Panc1 (cell line): ENCODE results near the gene PHIP. TPM values are rescaled to one million over a fixed set of nuclear protein-coding genes. Genes with fewer than 3 reads are reported as not detected.

ENCODE experiments used
- ATAC-seq: fragments of 200-7000 bp; cut with Tn5 transposase; 2 replicates; pipeline ENCODE4 v1.9.1; 2020; ENCODE audit warnings: mild to moderate bottlenecking, moderate library complexity
- BruUV-seq: library from RNA; stranded (reverse); fragments of 400-500 nt; replicated peaks from 2 replicates; lab custom pipeline; 2021; lab: Mats Ljungman, UMichigan
- CTCF ChIA-PET: fragments of 300-600 bp; sonication (Branson Sonifier 250); formaldehyde crosslinking; loops from one replicate; lab custom pipeline; 2022; ENCODE audit warnings: antibody characterized with exemption; lab: Charles Lee
- POLR2A ChIA-PET: fragments of 300-600 bp; sonication (Branson Sonifier 250); formaldehyde crosslinking; loops from one replicate; lab custom pipeline; 2022; ENCODE audit warnings: antibody characterized with exemption; lab: Charles Lee
- DNase-seq: peaks from one replicate; pipeline ENCODE4 v3.0.0-alpha.2; 2010; ENCODE audit warnings: low read depth, low spot score
- H3K27ac ChIP-seq: 2 replicates; pipeline ENCODE4 v1.5.1; 2011; ENCODE audit warnings: mild to moderate bottlenecking, low read length, inconsistent platforms
- H3K27me3 ChIP-seq: fragments of 200-500 bp; sonication (Bioruptor generic); 2 replicates; pipeline ENCODE4 v1.6.0; 2014; ENCODE audit warnings: low read length, inconsistent platforms; ENCODE audit not compliant: control insufficient read depth, insufficient read depth
- H3K36me3 ChIP-seq: fragments of 200-500 bp; sonication (Bioruptor generic); 2 replicates; pipeline ENCODE4 v1.5.1; 2014; ENCODE audit warnings: inconsistent platforms, mild to moderate bottlenecking, low read length, moderate library complexity; ENCODE audit not compliant: control insufficient read depth, insufficient read depth
- H3K4me1 ChIP-seq: 2 replicates; pipeline ENCODE4 v1.5.1; 2011; ENCODE audit warnings: inconsistent platforms, mild to moderate bottlenecking, low read length, moderate library complexity; ENCODE audit not compliant: control insufficient read depth, insufficient read depth
- H3K4me3 ChIP-seq, 2 experiments: 2 replicates each; pipeline ENCODE4 v1.5.1; 2011 to 2012; ENCODE audit warnings: low read depth in 2 of 2, low read length in 2 of 2, mild to moderate bottlenecking in 2 of 2, inconsistent platforms in 1 of 2, moderate library complexity in 1 of 2
- H3K9me3 ChIP-seq: fragments of 200-500 bp; sonication (Bioruptor generic); 2 replicates; pipeline ENCODE4 v1.5.1; 2014; ENCODE audit warnings: low read depth, mild to moderate bottlenecking, inconsistent platforms, low read length, moderate library complexity; ENCODE audit not compliant: control insufficient read depth, insufficient read depth
- POLR2AphosphoS5 ChIP-seq: IDR thresholded peaks from 2 replicates; pipeline ENCODE4 v1.6.1; 2012; ENCODE audit warnings: mild to moderate bottlenecking, low read depth, low read length, moderate library complexity
- SIN3A ChIP-seq: IDR thresholded peaks from 2 replicates; pipeline ENCODE4 v1.6.1; 2012; ENCODE audit warnings: low read depth, mild to moderate bottlenecking, low read length, moderate library complexity, borderline replicate concordance; ENCODE audit not compliant: insufficient read depth
- TCF7L2 ChIP-seq: IDR thresholded peaks from 2 replicates; pipeline ENCODE4 v1.6.1; 2011; ENCODE audit warnings: mild to moderate bottlenecking, low read depth, low read length, inconsistent platforms
- in situ Hi-C: cut with HindIII; loops from 2 replicates; pipeline ENCODE4 v1.10.0; 2016; ENCODE audit warnings: low sequenced_read_pairs, low pct_unique_long_range_greater_than_20kb
- intact Hi-C: fragments of 100-400 bp; cut with micrococcal nuclease; formaldehyde crosslinking; loops from one replicate; pipeline ENCODE4 v1.10.0; 2022; ENCODE audit not compliant: unreplicated experiment
- total RNA-seq: library from RNA; stranded (reverse); gene quantifications from one replicate; pipeline ENCODE4 v1.2.1, GENCODE V29; 2021; ENCODE audit not compliant: unreplicated experiment
- TF ChIP-seq, protein P1 (sequence below), 2 experiments: IDR thresholded peaks; 2 replicates each; pipeline ENCODE4 v1.6.1; 2011 to 2012; ENCODE audit warnings: low read depth in 2 of 2, control low read depth in 1 of 2, low read length in 1 of 2, mild to moderate bottlenecking in 1 of 2, moderate library complexity in 1 of 2; ENCODE audit not compliant: insufficient read depth in 1 of 2
- TF ChIP-seq, protein P2 (sequence below): fragments of 450-650 bp; IDR thresholded peaks from 2 replicates; pipeline ENCODE4 v1.5.1; 2017; ENCODE audit warnings: mild to moderate bottlenecking

PHIP gene
- total RNA-seq, 1 experiment from 2014 or later: 28.0 TPM

DNA sequence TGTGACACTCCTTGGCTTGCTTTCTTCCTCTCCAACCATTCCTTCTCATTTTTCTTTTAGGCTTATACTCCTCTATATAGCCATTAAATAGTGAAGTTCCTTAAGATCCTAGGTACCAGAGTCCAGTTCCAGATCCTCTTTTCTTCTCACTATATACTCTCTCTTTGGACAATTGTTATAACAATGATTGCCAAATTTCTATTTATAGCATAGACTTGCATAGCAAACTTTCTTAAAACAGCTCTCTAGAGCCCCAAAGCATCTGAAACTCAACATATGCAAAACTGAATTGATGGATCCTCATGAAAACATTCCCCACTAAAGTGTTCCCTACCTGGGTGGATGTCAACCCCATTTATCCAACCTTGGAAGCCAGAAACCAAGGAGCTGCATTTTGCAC, 13.4 kb downstream of the PHIP start:
- Histone ChIP-seq H3K27me3 (no peaks in the 10 kb centered on the region), H3K4me3 (no peak overlapping the region), H3K27ac (no peak overlapping the region), H3K9me3 (no peaks in the 10 kb centered on the region), H3K36me3 (peaks cover 16% of the 10 kb centered on the region; the same call in 1 of the 2 replicates), H3K4me1 (no peaks in the 10 kb centered on the region; the same call in 1 of the 2 replicates)
- intact Hi-C loops: no loop called here
- in situ Hi-C loops: loop anchor here (25.0 kb wide), 1 partner anchor 173 kb away; the partner anchor contains the start of gene HMGN3
- no TSS peak for BruUV-seq
- TF ChIP-seq POLR2AphosphoS5 (no peak), TCF7L2 (no peak), SIN3A (no peak)
- TF ChIP-seq, protein P1, sequence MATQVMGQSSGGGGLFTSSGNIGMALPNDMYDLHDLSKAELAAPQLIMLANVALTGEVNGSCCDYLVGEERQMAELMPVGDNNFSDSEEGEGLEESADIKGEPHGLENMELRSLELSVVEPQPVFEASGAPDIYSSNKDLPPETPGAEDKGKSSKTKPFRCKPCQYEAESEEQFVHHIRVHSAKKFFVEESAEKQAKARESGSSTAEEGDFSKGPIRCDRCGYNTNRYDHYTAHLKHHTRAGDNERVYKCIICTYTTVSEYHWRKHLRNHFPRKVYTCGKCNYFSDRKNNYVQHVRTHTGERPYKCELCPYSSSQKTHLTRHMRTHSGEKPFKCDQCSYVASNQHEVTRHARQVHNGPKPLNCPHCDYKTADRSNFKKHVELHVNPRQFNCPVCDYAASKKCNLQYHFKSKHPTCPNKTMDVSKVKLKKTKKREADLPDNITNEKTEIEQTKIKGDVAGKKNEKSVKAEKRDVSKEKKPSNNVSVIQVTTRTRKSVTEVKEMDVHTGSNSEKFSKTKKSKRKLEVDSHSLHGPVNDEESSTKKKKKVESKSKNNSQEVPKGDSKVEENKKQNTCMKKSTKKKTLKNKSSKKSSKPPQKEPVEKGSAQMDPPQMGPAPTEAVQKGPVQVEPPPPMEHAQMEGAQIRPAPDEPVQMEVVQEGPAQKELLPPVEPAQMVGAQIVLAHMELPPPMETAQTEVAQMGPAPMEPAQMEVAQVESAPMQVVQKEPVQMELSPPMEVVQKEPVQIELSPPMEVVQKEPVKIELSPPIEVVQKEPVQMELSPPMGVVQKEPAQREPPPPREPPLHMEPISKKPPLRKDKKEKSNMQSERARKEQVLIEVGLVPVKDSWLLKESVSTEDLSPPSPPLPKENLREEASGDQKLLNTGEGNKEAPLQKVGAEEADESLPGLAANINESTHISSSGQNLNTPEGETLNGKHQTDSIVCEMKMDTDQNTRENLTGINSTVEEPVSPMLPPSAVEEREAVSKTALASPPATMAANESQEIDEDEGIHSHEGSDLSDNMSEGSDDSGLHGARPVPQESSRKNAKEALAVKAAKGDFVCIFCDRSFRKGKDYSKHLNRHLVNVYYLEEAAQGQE (IDR thresholded peaks at IDR 0.05; ENCODE audit: insufficient read depth in 1 of 2, low read depth in 2 of 2, low read length in 1 of 2): no peak
- TF ChIP-seq, protein P2, sequence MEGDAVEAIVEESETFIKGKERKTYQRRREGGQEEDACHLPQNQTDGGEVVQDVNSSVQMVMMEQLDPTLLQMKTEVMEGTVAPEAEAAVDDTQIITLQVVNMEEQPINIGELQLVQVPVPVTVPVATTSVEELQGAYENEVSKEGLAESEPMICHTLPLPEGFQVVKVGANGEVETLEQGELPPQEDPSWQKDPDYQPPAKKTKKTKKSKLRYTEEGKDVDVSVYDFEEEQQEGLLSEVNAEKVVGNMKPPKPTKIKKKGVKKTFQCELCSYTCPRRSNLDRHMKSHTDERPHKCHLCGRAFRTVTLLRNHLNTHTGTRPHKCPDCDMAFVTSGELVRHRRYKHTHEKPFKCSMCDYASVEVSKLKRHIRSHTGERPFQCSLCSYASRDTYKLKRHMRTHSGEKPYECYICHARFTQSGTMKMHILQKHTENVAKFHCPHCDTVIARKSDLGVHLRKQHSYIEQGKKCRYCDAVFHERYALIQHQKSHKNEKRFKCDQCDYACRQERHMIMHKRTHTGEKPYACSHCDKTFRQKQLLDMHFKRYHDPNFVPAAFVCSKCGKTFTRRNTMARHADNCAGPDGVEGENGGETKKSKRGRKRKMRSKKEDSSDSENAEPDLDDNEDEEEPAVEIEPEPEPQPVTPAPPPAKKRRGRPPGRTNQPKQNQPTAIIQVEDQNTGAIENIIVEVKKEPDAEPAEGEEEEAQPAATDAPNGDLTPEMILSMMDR: no peak
- ChIA-PET CTCF (no interaction called here), POLR2A (no interaction called here)
- DNase-seq (no peak), ATAC-seq (no peak)

DNA sequence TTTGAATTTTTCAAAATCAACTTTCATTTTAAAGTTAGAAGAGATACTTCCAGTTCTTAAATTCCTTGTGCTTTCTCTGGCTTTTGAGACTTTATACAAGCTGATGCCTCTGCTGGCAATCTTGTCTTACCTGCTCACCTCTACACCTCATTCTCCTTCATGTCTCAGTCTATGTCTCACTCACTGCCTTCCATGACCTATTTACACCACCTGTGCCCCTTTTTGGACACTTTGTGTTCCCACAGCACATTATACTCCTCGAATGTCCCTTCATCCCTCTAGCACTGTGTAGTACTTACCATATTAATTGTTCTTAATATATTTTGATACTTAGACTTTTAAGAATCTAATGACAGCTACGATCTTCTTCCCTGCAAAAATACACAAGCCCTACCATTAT, 15.3 kb downstream of the PHIP start:
- ChIA-PET POLR2A (no interaction called here), CTCF (no interaction called here)
- ATAC-seq: no peak
- H3K27me3 ChIP-seq: no peaks in the 10 kb centered on the region
- intact Hi-C loops: no loop called here
- no peak overlapping the region for H3K27ac ChIP-seq
- no peak for DNase-seq
- H3K9me3 ChIP-seq: no peaks in the 10 kb centered on the region
- H3K4me1 ChIP-seq: no peaks in the 10 kb centered on the region; the same call in 1 of the 2 replicates
- BruUV-seq: no TSS peak
- TF ChIP-seq, protein P1 (IDR thresholded peaks at IDR 0.05; ENCODE audit: insufficient read depth in 1 of 2, low read depth in 2 of 2, low read length in 1 of 2): no peak
- TF ChIP-seq SIN3A (no peak), TCF7L2 (no peak), POLR2AphosphoS5 (no peak)
- TF ChIP-seq, protein P2: no peak
- peaks cover 23% of the 10 kb centered on the region for H3K36me3 ChIP-seq
- H3K4me3 ChIP-seq: no peak overlapping the region
- in situ Hi-C loops: loop anchor here (25.0 kb wide), 1 partner anchor 175 kb away; the partner anchor contains the start of gene HMGN3
